Activated T-helper 17 cell treated with anti-CD3 and anti-CD28 coated beads, Interleukin-2, amount 50 U/mL, for 72 hours (primary cell): ENCODE results near the gene CNGA1. TPM values are rescaled to one million over a fixed set of nuclear protein-coding genes. Genes with fewer than 3 reads are reported as not detected.

Experiments used
- ATAC-seq: fragments of 150-1000 bp; cut with Tn5 transposase; replicated peaks from 2 replicates; pipeline ENCODE4 v1.10.0; 2021; ENCODE audit warnings: mild to moderate bottlenecking, moderate library complexity
- H3K27ac Mint-ChIP-seq: one replicate; pipeline ENCODE4 v1.8.0; 2022; ENCODE audit warnings: mixed read lengths
- H3K27me3 Mint-ChIP-seq: one replicate; pipeline ENCODE4 v1.8.0; 2022; ENCODE audit warnings: mixed read lengths
- H3K36me3 Mint-ChIP-seq: one replicate; pipeline ENCODE4 v1.8.0; 2022; ENCODE audit warnings: low read depth, mild to moderate bottlenecking, mixed read lengths
- H3K4me1 Mint-ChIP-seq: one replicate; pipeline ENCODE4 v1.8.0; 2022; ENCODE audit warnings: mixed read lengths
- H3K4me3 Mint-ChIP-seq: one replicate; pipeline ENCODE4 v1.8.0; 2022; ENCODE audit warnings: mild to moderate bottlenecking, mixed read lengths
- H3K9me3 Mint-ChIP-seq: one replicate; pipeline ENCODE4 v1.8.0; 2022; ENCODE audit warnings: mixed read lengths
- total RNA-seq, 2 donors: library from RNA; stranded (reverse); gene quantifications; one replicate each; pipeline ENCODE4 v1.2.3, GENCODE V29; 2022

Gene CNGA1
- total RNA-seq, 2 donors from 2014 or later = 0.24 TPM; not detected in 1

GRCh38 chr4:48038666-48039065 lies 22.2 kb upstream of the CNGA1 start:
- peaks cover 12% of the 10 kb centered on the region for H3K36me3 Mint-ChIP-seq
- peaks cover 44% of the 10 kb centered on the region for H3K4me1 Mint-ChIP-seq
- no peak overlapping the region for H3K27ac Mint-ChIP-seq
- H3K4me3 Mint-ChIP-seq = no peak overlapping the region
- no peak for ATAC-seq
- H3K27me3 Mint-ChIP-seq = peaks cover 9% of the 10 kb centered on the region
- no peaks in the 10 kb centered on the region for H3K9me3 Mint-ChIP-seq

DNA sequence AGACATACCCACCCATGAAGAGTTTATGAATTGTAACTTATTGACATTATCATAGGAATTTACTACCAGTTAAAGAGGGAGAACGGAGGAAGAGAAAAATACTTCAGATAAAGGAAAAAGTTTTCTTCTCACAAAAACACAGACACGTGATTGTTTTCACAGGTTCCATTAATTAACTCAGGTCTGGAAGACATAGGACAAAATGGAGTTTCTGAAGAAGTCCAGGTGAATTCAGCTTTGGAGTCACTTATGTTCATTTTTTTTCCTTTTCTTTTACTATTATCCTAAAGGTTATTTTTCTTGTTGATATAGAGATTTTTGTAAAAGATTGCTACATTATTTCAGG lies 20.6 kb upstream of the CNGA1 start:
- ATAC-seq = no peak
- Mint-ChIP-seq H3K27ac (peak overlapping the region; percentile 91), H3K4me3 (no peak overlapping the region), H3K9me3 (no peaks in the 10 kb centered on the region), H3K27me3 (no peaks in the 10 kb centered on the region), H3K4me1 (peaks cover 37% of the 10 kb centered on the region), H3K36me3 (peaks cover 12% of the 10 kb centered on the region)

- H3K4me1 Mint-ChIP-seq = peaks cover 29% of the 10 kb centered on the region
- ATAC-seq = peak; percentile 68
- peak overlapping the region; percentile 91 for H3K27ac Mint-ChIP-seq
- H3K4me3 Mint-ChIP-seq = peak overlapping the region; percentile 66
- no peaks in the 10 kb centered on the region for H3K9me3 Mint-ChIP-seq
- H3K36me3 Mint-ChIP-seq = peaks cover 12% of the 10 kb centered on the region
- no peaks in the 10 kb centered on the region for H3K27me3 Mint-ChIP-seq
These were observed 19.5 kb upstream of the CNGA1 start for GRCh38 chr4:48035952-48036351.

- H3K9me3 Mint-ChIP-seq = no peaks in the 10 kb centered on the region
- peak; percentile 23 for ATAC-seq
- H3K27me3 Mint-ChIP-seq = no peaks in the 10 kb centered on the region
- H3K4me1 Mint-ChIP-seq = peaks cover 33% of the 10 kb centered on the region
- H3K36me3 Mint-ChIP-seq = peaks cover 12% of the 10 kb centered on the region
- peak overlapping the region; percentile 35 for H3K27ac Mint-ChIP-seq
- H3K4me3 Mint-ChIP-seq = no peak overlapping the region
These were observed 17.4 kb upstream of the CNGA1 start for GRCh38 chr4:48033825-48034413.

DNA sequence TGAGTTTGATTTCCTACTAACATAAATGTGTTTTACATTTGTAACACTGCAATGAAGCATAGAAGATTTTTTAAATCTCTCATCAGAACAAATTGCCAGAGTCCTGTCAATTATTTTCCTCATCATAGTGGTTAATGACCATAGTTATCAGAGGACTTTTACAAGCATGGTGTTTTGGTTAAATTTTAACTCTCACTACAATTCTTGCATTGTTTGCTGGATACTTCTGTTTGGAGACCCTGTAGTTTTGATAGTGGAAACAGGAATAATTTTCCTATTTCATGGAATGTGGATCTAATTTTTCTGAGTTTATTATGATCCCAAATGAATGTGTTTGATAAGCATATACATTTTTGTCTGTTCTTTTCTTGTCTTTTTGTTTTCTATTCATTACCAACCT lies 16.9 kb upstream of the CNGA1 start:
- peaks cover 38% of the 10 kb centered on the region for H3K4me1 Mint-ChIP-seq
- ATAC-seq = no peak
- peak overlapping the region; percentile 35 for H3K27ac Mint-ChIP-seq
- no peaks in the 10 kb centered on the region for H3K27me3 Mint-ChIP-seq
- H3K36me3 Mint-ChIP-seq = peaks cover 12% of the 10 kb centered on the region
- H3K4me3 Mint-ChIP-seq = no peak overlapping the region
- H3K9me3 Mint-ChIP-seq = no peaks in the 10 kb centered on the region

DNA sequence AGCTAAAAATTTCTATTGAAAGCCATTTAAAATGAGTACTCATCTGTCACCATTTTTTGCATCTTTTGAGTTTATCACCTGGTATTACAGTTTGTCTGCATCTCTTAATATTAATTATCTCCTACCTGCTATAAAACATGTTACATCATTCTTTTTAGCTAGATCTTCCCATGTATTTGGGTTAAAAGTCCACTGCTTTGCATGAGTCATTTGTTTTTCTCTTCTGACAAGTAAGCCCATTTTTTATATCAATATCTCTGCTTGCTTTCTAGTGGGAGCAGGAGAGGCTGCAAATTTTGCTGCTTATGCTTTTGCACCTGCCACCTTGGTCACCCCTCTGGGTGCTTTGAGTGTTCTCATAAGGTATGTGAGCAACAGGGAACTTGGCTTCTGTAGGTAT lies 16.2 kb upstream of the CNGA1 start:
- H3K27me3 Mint-ChIP-seq = no peaks in the 10 kb centered on the region
- H3K4me3 Mint-ChIP-seq = no peak overlapping the region
- H3K27ac Mint-ChIP-seq = no peak overlapping the region
- no peak for ATAC-seq
- no peaks in the 10 kb centered on the region for H3K9me3 Mint-ChIP-seq
- peaks cover 12% of the 10 kb centered on the region for H3K36me3 Mint-ChIP-seq
- peaks cover 45% of the 10 kb centered on the region for H3K4me1 Mint-ChIP-seq

- no peaks in the 10 kb centered on the region for H3K9me3 Mint-ChIP-seq
- H3K27ac Mint-ChIP-seq = no peak overlapping the region
- peaks cover 45% of the 10 kb centered on the region for H3K4me1 Mint-ChIP-seq
These were observed 15.5 kb upstream of the CNGA1 start for GRCh38 chr4:48031802-48032525.

DNA sequence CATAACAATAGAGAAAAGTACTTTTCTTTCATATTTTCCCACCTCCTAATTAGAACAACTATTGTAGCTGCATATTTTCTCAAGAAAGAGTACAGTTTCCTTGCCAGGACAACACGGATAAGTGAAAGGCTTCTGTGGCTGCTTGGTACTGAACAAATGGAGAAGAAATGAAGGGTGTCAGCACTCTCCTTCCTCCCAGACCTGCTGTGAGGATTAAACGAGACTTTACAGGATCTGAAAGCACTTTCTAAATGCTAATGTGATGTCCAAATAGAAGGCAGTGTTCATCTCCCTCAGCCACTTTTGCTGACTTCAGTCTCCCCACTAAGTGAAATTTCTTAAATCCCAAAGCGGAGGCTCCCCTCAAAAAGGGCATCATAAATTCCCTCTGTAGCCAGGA lies 14.0 kb upstream of the CNGA1 start:
- H3K4me1 Mint-ChIP-seq = peaks cover 33% of the 10 kb centered on the region
- no peak overlapping the region for H3K27ac Mint-ChIP-seq
- no peaks in the 10 kb centered on the region for H3K9me3 Mint-ChIP-seq
- no peaks in the 10 kb centered on the region for H3K36me3 Mint-ChIP-seq
- no peak overlapping the region for H3K4me3 Mint-ChIP-seq
- ATAC-seq = no peak
- H3K27me3 Mint-ChIP-seq = no peaks in the 10 kb centered on the region

More at GRCh38 chr4:48031802-48032525, 15.5 kb upstream of the CNGA1 start:
- no peak for ATAC-seq
- Mint-ChIP-seq H3K36me3 (peaks cover 12% of the 10 kb centered on the region), H3K27me3 (no peaks in the 10 kb centered on the region), H3K4me3 (no peak overlapping the region)

DNA sequence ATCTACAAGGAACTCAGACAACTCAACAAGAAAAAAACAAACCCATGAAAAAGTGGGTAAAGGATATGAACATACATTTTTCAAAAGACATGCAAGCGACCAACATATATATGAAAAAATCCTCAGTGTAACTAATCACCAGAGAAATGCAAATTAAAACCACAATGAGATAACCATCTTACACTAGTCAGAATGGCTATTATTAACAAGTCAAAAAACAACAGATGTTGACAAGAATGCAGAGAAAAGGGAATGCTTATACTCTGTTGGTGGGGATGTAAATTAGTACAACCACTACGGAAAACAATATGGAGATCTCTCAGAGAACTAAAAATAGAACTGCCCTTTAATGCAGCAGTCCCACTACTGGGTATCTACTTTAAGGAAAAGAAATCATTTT lies 12.2 kb upstream of the CNGA1 start:
- Mint-ChIP-seq H3K36me3 (no peaks in the 10 kb centered on the region), H3K4me3 (no peak overlapping the region), H3K9me3 (no peaks in the 10 kb centered on the region), H3K27me3 (peaks cover 3% of the 10 kb centered on the region), H3K27ac (peak overlapping the region; percentile 28), H3K4me1 (peaks cover 17% of the 10 kb centered on the region)
- ATAC-seq = peak; percentile 42

DNA sequence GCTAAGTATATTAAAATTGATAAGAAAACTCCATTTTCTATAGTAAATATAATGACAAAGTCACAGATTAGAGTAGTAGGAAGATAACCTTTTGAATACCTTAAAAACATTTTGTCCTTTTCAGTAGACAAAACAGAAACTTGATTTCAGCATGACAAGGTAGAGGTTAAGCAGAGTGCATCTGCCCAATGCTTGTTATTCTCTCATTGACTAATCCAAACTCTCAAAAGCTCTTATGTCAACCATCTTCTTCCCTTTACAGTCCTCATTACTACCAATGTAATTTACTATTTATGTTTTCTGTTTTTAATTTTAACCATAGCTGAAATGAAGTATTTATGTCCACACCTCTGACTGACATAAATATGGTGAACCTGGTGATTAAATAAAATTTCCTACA lies 11.2 kb upstream of the CNGA1 start:
- peak overlapping the region; percentile 26 for H3K4me3 Mint-ChIP-seq
- H3K27me3 Mint-ChIP-seq = peaks cover 3% of the 10 kb centered on the region
- H3K9me3 Mint-ChIP-seq = no peaks in the 10 kb centered on the region
- H3K36me3 Mint-ChIP-seq = no peaks in the 10 kb centered on the region
- ATAC-seq = peak; percentile 93
- peak overlapping the region; percentile 28 for H3K27ac Mint-ChIP-seq
- peaks cover 16% of the 10 kb centered on the region for H3K4me1 Mint-ChIP-seq

DNA sequence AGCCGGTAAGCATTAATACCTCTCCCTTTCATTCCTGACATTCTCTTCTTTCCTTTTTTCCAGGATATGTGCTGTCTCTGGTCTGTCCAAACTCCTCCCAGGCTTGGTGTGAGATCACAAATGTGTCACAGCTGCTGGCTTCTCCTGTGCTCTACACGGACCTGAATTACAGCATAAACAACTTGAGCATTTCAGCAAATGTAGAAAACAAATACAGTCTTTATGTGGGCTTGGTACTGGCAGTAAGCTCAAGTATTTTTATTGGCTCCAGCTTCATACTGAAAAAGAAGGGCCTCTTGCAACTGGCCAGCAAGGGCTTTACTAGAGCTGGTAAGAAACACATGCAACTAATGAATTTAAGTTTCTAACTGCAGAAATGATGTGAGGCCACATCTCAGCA lies 8.5 kb upstream of the CNGA1 start:
- Mint-ChIP-seq H3K36me3 (no peaks in the 10 kb centered on the region), H3K27me3 (peaks cover 3% of the 10 kb centered on the region), H3K4me1 (peaks cover 29% of the 10 kb centered on the region), H3K27ac (no peak overlapping the region), H3K9me3 (no peaks in the 10 kb centered on the region), H3K4me3 (no peak overlapping the region)
- ATAC-seq = no peak

- Mint-ChIP-seq H3K27ac (no peak overlapping the region), H3K4me1 (peaks cover 32% of the 10 kb centered on the region), H3K36me3 (no peaks in the 10 kb centered on the region), H3K27me3 (peaks cover 3% of the 10 kb centered on the region), H3K4me3 (no peak overlapping the region), H3K9me3 (no peaks in the 10 kb centered on the region)
- no peak for ATAC-seq
These were observed 8.0 kb upstream of the CNGA1 start for GRCh38 chr4:48024522-48024921.

DNA sequence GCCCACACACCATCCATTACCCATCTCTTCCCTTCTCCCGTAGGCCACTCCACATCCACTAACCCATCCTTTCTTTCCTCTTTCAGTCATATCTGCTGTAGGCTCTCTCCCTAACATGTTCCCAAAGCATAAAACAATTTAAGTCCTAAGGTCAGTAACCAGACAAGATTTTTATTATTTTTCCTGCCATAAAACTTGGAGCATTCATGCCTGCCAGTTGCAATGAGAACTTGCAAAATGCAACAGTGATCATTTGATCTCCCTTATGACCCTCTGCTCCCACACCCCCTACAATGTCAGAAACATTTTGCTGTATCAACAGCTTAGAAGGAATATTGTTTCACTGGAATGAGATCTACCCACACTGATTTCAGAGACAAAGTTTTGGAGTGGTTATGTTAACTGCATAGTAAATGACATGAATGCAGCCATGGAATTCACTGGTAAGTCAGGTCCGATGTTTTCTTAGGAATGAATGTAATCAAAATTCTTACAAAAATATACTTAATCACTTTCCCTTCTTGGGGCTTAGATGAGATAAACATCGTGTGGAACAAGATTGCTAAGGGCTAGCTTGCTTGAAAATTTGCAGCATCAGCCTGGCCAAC lies 5.8 kb upstream of the CNGA1 start:
- Mint-ChIP-seq H3K27ac (peak overlapping the region; percentile 28), H3K36me3 (no peaks in the 10 kb centered on the region), H3K4me1 (peaks cover 19% of the 10 kb centered on the region), H3K9me3 (no peaks in the 10 kb centered on the region), H3K27me3 (peaks cover 3% of the 10 kb centered on the region), H3K4me3 (no peak overlapping the region)
- no peak for ATAC-seq

- Mint-ChIP-seq H3K27me3 (peaks cover 3% of the 10 kb centered on the region), H3K9me3 (no peaks in the 10 kb centered on the region), H3K27ac (peak overlapping the region; percentile 4), H3K4me1 (peaks cover 20% of the 10 kb centered on the region), H3K4me3 (peak overlapping the region; percentile 7), H3K36me3 (no peaks in the 10 kb centered on the region)
- ATAC-seq = peak; percentile 67
These were observed 4.6 kb upstream of the CNGA1 start for GRCh38 chr4:48021100-48021499.

DNA sequence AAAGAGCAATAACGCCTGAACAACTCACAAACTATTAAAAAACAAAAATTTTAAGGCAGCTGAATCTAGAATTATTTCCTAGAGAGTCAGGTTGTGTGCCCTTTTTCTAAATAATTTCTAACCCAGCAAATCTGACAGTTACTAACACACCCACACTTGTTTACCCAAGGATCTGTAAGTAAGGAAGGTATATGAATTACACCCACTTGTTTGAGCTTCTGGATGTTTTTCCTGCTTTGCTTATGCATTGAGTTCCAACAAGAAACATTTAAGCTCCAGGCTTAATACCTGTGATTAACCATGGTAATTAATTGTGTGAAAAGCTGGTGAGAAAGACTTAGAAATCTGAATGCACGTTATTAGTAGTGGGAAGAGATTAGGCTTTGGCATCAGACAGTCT lies 1.6 kb upstream of the CNGA1 start:
- no peaks in the 10 kb centered on the region for H3K27me3 Mint-ChIP-seq
- peaks cover 20% of the 10 kb centered on the region for H3K4me1 Mint-ChIP-seq
- ATAC-seq = no peak
- no peaks in the 10 kb centered on the region for H3K36me3 Mint-ChIP-seq
- H3K9me3 Mint-ChIP-seq = no peaks in the 10 kb centered on the region
- no peak overlapping the region for H3K27ac Mint-ChIP-seq
- no peak overlapping the region for H3K4me3 Mint-ChIP-seq
